Duodenal mucosa (tissue), 2 donors: Measurements from ENCODE around the gene GNPDA1.

Experiments
- H3K27ac ChIP-seq: one replicate; pipeline ENCODE4 v1.7.0; 2013; ENCODE audit warnings: low read depth, low read length
- H3K27me3 ChIP-seq, 2 donors: one replicate each; pipeline ENCODE4 v1.7.0; 2013; ENCODE audit warnings: low read length in 2 of 2, control low read depth in 1 of 2; ENCODE audit not compliant: insufficient read depth in 2 of 2, control insufficient read depth in 1 of 2
- H3K36me3 ChIP-seq, 2 donors: one replicate each; pipeline ENCODE4 v1.7.0; 2013; ENCODE audit warnings: low read length in 2 of 2, control low read depth in 1 of 2; ENCODE audit not compliant: insufficient read depth in 2 of 2, control insufficient read depth in 1 of 2
- H3K4me1 ChIP-seq, 2 donors: one replicate each; pipeline ENCODE4 v1.7.0; 2013; ENCODE audit warnings: low read length in 2 of 2, control low read depth in 1 of 2; ENCODE audit not compliant: insufficient read depth in 2 of 2, control insufficient read depth in 1 of 2
- H3K4me3 ChIP-seq, 2 donors: one replicate each; pipeline ENCODE4 v1.7.0; 2013; ENCODE audit warnings: low read length in 2 of 2, low read depth in 1 of 2
- H3K9ac ChIP-seq, 2 donors: one replicate each; pipeline ENCODE4 v1.7.0; 2013; ENCODE audit warnings: low read length in 2 of 2, low read depth in 1 of 2
- H3K9me3 ChIP-seq, 2 donors: one replicate each; pipeline ENCODE4 v1.7.0; 2013; ENCODE audit warnings: low read length in 2 of 2, control low read depth in 1 of 2; ENCODE audit not compliant: control insufficient read depth in 1 of 2

Gene GNPDA1

DNA sequence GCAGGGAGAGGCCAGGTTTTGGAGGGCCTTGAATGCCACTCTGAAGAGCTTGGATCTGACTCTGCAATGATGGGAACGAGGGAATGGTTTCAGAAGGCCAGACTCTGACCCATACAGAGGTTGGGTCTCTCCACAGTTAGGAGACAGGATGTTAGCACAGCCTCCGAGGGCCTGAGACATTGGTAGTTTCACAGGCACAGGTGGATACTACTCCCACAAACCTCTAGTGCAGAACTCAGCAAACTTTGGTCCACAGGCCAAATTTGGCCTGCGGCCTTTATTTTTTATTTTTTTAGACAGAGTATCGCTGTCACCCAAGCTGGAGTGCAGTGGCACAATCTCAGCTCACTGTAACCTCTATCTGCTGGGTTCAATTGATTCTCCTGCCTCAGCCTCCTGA lies 2.9 kb downstream of the GNPDA1 start:
- Histone ChIP-seq H3K4me3 (no peak overlapping the region), H3K9me3 (no peaks in the 10 kb centered on the region), H3K9ac (no peak overlapping the region), H3K27ac (no peak overlapping the region), H3K27me3 (no peaks in the 10 kb centered on the region), H3K36me3 (peaks cover 12 to 25% of the 10 kb centered on the region in 2 donors), H3K4me1 (peaks cover 14 to 23% of the 10 kb centered on the region in 2 donors)

GRCh38 chr5:142008813-142009212 lies 4.0 kb downstream of the GNPDA1 start:
- no peak overlapping the region for H3K4me3 ChIP-seq
- no peaks in the 10 kb centered on the region for H3K9me3 ChIP-seq
- H3K27ac ChIP-seq = no peak overlapping the region
- no peaks in the 10 kb centered on the region for H3K27me3 ChIP-seq
- H3K4me1 ChIP-seq = peaks cover 8 to 14% of the 10 kb centered on the region in 2 donors
- peaks cover 19 to 35% of the 10 kb centered on the region in 2 donors for H3K36me3 ChIP-seq
- H3K9ac ChIP-seq = no peak overlapping the region

DNA sequence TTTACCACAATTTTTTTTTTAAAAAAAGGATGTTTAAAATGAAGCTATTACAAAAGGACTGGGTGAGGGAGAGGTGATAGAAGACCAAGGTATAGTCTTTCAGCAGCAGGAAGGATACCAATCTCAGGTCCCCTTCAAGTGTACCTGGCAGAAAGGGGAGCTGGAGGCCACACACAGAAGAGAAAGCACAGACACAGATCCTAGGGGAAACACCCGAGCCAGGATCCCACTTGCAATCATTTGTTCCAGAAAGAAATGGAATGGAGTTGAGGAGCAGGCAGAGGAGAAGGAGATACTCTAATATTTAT lies 5.6 kb downstream of the GNPDA1 start:
- H3K4me3 ChIP-seq = no peak overlapping the region
- no peaks in the 10 kb centered on the region for H3K9me3 ChIP-seq
- H3K36me3 ChIP-seq = peaks cover 25 to 47% of the 10 kb centered on the region in 2 donors
- H3K9ac ChIP-seq = no peak overlapping the region
- peaks cover 0 to 7% of the 10 kb centered on the region in 2 donors for H3K4me1 ChIP-seq
- H3K27me3 ChIP-seq = no peaks in the 10 kb centered on the region
- no peak overlapping the region for H3K27ac ChIP-seq

GRCh38 chr5:142006363-142007236 lies 6.2 kb downstream of the GNPDA1 start:
- Histone ChIP-seq H3K4me3 (no peak overlapping the region), H3K9ac (no peak overlapping the region)

GRCh38 chr5:142003266-142003800 lies 9.5 kb downstream of the GNPDA1 start:
- Histone ChIP-seq H3K36me3 (peaks cover 28 to 65% of the 10 kb centered on the region in 2 donors), H3K4me3 (no peak overlapping the region), H3K27me3 (no peaks in the 10 kb centered on the region), H3K9me3 (no peaks in the 10 kb centered on the region), H3K9ac (no peak overlapping the region), H3K27ac (no peak overlapping the region), H3K4me1 (no peaks in the 10 kb centered on the region)

More at GRCh38 chr5:142006363-142007236, 6.2 kb downstream of the GNPDA1 start:
- H3K4me1 ChIP-seq = peaks cover 0 to under 1% of the 10 kb centered on the region in 2 donors
- no peaks in the 10 kb centered on the region for H3K27me3 ChIP-seq
- H3K27ac ChIP-seq = no peak overlapping the region
- H3K36me3 ChIP-seq = peaks cover 25 to 52% of the 10 kb centered on the region in 2 donors
- no peaks in the 10 kb centered on the region for H3K9me3 ChIP-seq

DNA sequence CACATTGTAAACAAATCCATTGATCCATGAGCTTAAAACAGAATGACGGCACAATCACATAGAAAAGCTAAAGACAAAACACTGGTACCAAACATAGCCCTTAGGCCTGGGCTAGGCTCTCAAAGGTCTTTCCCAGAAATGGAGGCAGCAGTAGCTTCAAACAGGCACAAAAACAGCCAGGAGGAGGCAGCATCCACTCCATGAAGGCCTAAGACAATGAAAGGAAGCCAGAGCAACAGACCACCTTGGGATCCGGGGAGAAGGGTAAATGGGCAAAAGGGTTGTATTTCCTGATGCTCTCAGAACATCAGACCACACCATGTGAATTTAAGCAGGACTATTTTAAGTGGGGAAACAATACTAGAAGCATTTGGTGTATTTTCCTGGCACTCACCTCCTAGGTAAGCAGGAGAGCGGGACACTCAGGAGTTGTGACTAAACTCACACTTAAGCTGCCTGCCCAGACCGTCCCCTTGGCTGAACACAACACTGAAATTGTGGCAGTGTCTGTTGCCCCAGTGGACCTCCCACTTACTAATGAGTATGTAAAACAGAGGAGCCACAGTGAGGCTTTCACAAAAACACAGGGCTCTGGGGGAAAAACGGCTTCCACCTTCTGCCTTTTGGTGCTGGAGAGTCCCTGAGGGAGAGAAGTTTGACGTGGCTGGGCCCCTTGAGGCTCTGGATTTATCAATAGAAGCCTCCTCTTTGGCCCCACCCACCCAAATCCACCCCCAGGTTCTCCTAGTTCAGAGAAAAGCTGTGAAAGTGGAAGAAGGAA lies 11.9 kb downstream of the GNPDA1 start:
- H3K4me1 ChIP-seq = peaks cover 5 to 7% of the 10 kb centered on the region in 2 donors
- no peaks in the 10 kb centered on the region for H3K9me3 ChIP-seq
- no peaks in the 10 kb centered on the region for H3K27me3 ChIP-seq
- H3K36me3 ChIP-seq = peaks cover 25 to 52% of the 10 kb centered on the region in 2 donors
- H3K9ac ChIP-seq = no peak overlapping the region
- H3K27ac ChIP-seq = no peak overlapping the region
- H3K4me3 ChIP-seq = no peak overlapping the region

- Histone ChIP-seq H3K9ac (no peak overlapping the region), H3K36me3 (peaks cover 19 to 50% of the 10 kb centered on the region in 2 donors), H3K27me3 (no peaks in the 10 kb centered on the region), H3K9me3 (no peaks in the 10 kb centered on the region), H3K27ac (no peak overlapping the region), H3K4me1 (peaks cover 5 to 7% of the 10 kb centered on the region in 2 donors), H3K4me3 (no peak overlapping the region)
Measured at GRCh38 chr5:142000173-142000572, 12.7 kb downstream of the GNPDA1 start.

DNA sequence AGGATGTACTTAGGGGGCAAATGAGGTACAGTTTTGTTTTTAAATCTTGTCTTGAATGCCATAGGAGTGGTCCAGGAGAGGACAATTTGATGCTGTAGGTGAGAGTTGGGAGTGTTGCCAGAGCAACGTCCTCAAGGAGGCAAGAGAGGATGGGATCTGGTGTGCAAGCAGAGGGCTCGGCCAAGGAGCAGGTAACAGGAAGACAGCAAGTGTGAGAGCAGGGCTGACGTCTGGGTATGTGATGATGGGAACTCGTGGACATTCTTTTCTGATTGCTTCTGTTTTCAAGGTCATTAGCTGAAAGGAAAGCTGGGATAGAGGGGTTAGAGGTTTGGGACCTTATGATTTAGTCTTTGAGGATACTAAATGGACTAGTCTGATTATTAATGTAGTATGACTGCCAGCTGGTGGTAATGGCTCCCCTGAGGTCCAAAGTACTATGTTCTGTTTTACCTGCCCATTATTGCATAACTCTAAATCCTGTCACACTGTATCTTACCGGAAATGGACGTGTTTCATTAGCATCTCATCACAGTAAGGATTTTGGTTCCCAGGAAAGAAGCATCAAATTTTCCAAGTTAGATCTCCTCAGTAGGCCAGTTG lies 15.4 kb downstream of the GNPDA1 start:
- Histone ChIP-seq H3K27ac (no peak overlapping the region), H3K4me1 (peaks cover 5 to 7% of the 10 kb centered on the region in 2 donors), H3K36me3 (peaks cover 15 to 41% of the 10 kb centered on the region in 2 donors), H3K4me3 (no peak overlapping the region), H3K27me3 (no peaks in the 10 kb centered on the region), H3K9ac (no peak overlapping the region), H3K9me3 (no peaks in the 10 kb centered on the region)

DNA sequence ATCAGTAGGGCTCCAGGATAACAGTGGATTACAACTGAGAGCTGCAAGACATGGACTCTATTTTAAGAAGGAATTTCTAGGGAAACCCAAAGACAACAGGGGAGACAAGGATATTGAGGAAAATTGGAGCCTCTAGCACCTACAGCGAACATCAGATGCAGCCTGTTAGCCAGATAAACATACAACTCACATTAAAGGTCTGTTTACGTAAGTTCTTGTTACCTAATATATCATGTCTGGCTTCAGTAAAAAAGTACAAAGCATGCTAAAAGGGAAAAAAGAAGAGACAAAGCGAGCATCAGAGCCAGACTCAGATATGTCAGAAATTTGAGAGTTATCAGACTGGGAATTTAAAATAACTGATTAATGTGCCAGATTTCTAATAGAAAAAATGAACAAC lies 17.2 kb downstream of the GNPDA1 start:
- H3K27me3 ChIP-seq = no peaks in the 10 kb centered on the region
- no peak overlapping the region for H3K4me3 ChIP-seq
- H3K9ac ChIP-seq = no peak overlapping the region
- peaks cover 5 to 7% of the 10 kb centered on the region in 2 donors for H3K4me1 ChIP-seq
- no peaks in the 10 kb centered on the region for H3K9me3 ChIP-seq
- peaks cover 11 to 28% of the 10 kb centered on the region in 2 donors for H3K36me3 ChIP-seq
- H3K27ac ChIP-seq = no peak overlapping the region
